Ishikawa (cell line): ENCODE results near the gene JPH3.

Experiments used
- CEBPB ChIP-seq: IDR thresholded peaks from 2 replicates; pipeline ENCODE4 v1.6.1; 2012
- CREB1 ChIP-seq: IDR thresholded peaks from 2 replicates; pipeline ENCODE4 v1.6.1; 2012; ENCODE audit warnings: low read depth
- EGR1 ChIP-seq: IDR thresholded peaks from 2 replicates; pipeline ENCODE4 v1.6.1; 2012
- EP300 ChIP-seq: IDR thresholded peaks from 2 replicates; pipeline ENCODE4 v1.6.1; 2012; ENCODE audit warnings: borderline replicate concordance
- FOXM1 ChIP-seq: IDR thresholded peaks from 2 replicates; pipeline ENCODE4 v1.6.1; 2012; ENCODE audit warnings: low read depth, borderline replicate concordance
- MAX ChIP-seq: IDR thresholded peaks from 2 replicates; pipeline ENCODE4 v1.6.1; 2012
- NFIC ChIP-seq: IDR thresholded peaks from 2 replicates; pipeline ENCODE4 v1.6.1; 2012
- RAD21 ChIP-seq: IDR thresholded peaks from 2 replicates; pipeline ENCODE4 v1.6.1; 2012; ENCODE audit warnings: low read depth
- TAF1 ChIP-seq: IDR thresholded peaks from 2 replicates; pipeline ENCODE4 v1.6.1; 2012; ENCODE audit warnings: low read depth, mild to moderate bottlenecking
- TCF12 ChIP-seq: IDR thresholded peaks from 2 replicates; pipeline ENCODE4 v1.6.1; 2012; ENCODE audit warnings: low read depth
- TEAD4 ChIP-seq: IDR thresholded peaks from 2 replicates; pipeline ENCODE4 v1.6.1; 2012
- USF1 ChIP-seq: IDR thresholded peaks from 2 replicates; pipeline ENCODE4 v1.6.1; 2012
- YY1 ChIP-seq: IDR thresholded peaks from 2 replicates; pipeline ENCODE4 v1.6.1; 2012; ENCODE audit warnings: low read depth
- ZBTB7A ChIP-seq: IDR thresholded peaks from 2 replicates; pipeline ENCODE4 v1.6.1; 2012; ENCODE audit warnings: low read depth
- TF ChIP-seq, protein P1 (sequence below): IDR thresholded peaks from 2 replicates; pipeline ENCODE4 v1.6.1; 2012; ENCODE audit warnings: low read depth, mild to moderate bottlenecking

The JPH3 gene

GRCh38 chr16:87698676-87699199, 96.4 kb downstream of the JPH3 start:
- no peak for TF ChIP-seq TAF1
- TF ChIP-seq TCF12 = no peak
- TF ChIP-seq TEAD4 = no peak
- no peak for TF ChIP-seq YY1
- no peak for TF ChIP-seq EP300
- TF ChIP-seq MAX = no peak
- TF ChIP-seq, protein P1, sequence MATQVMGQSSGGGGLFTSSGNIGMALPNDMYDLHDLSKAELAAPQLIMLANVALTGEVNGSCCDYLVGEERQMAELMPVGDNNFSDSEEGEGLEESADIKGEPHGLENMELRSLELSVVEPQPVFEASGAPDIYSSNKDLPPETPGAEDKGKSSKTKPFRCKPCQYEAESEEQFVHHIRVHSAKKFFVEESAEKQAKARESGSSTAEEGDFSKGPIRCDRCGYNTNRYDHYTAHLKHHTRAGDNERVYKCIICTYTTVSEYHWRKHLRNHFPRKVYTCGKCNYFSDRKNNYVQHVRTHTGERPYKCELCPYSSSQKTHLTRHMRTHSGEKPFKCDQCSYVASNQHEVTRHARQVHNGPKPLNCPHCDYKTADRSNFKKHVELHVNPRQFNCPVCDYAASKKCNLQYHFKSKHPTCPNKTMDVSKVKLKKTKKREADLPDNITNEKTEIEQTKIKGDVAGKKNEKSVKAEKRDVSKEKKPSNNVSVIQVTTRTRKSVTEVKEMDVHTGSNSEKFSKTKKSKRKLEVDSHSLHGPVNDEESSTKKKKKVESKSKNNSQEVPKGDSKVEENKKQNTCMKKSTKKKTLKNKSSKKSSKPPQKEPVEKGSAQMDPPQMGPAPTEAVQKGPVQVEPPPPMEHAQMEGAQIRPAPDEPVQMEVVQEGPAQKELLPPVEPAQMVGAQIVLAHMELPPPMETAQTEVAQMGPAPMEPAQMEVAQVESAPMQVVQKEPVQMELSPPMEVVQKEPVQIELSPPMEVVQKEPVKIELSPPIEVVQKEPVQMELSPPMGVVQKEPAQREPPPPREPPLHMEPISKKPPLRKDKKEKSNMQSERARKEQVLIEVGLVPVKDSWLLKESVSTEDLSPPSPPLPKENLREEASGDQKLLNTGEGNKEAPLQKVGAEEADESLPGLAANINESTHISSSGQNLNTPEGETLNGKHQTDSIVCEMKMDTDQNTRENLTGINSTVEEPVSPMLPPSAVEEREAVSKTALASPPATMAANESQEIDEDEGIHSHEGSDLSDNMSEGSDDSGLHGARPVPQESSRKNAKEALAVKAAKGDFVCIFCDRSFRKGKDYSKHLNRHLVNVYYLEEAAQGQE = no peak
- no peak for TF ChIP-seq NFIC
- TF ChIP-seq ZBTB7A = no peak
- TF ChIP-seq EGR1 = no peak
- no peak for TF ChIP-seq FOXM1
- TF ChIP-seq CEBPB = no peak
- no peak for TF ChIP-seq CREB1
- TF ChIP-seq USF1 = no peak
- TF ChIP-seq RAD21 = no peak

GRCh38 chr16:87700406-87701077, 98.2 kb downstream of the JPH3 start:
- no peak for TF ChIP-seq EGR1
- no peak for TF ChIP-seq USF1
- no peak for TF ChIP-seq FOXM1
- TF ChIP-seq EP300 = no peak
- no peak for TF ChIP-seq ZBTB7A
- no peak for TF ChIP-seq YY1
- TF ChIP-seq MAX = no peak

DNA sequence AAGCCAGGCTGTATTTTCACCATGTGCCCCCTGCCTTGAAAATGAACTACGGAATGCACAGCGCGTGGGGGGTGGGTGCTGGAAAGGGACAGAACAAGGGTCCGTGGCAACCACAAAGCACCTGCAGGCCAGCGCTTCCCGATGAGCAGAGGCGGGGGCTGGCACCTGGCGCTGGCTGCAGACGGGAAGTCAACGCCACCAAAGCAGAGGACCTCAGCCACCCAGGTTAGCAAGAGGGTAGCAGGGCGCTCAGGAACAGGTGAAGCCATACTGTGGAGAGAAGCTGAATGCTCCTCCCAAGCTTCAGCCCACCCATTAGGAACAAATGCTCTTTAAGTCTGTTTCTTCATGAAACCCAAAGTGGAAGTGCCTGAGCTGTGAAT, 98.8 kb downstream of the JPH3 start:
- no peak for TF ChIP-seq MAX
- TF ChIP-seq YY1 = no peak
- TF ChIP-seq TCF12 = no peak
- TF ChIP-seq USF1 = no peak
- no peak for TF ChIP-seq EGR1
- TF ChIP-seq NFIC = no peak
- TF ChIP-seq TEAD4 = no peak
- no peak for TF ChIP-seq CEBPB
- no peak for TF ChIP-seq EP300

DNA sequence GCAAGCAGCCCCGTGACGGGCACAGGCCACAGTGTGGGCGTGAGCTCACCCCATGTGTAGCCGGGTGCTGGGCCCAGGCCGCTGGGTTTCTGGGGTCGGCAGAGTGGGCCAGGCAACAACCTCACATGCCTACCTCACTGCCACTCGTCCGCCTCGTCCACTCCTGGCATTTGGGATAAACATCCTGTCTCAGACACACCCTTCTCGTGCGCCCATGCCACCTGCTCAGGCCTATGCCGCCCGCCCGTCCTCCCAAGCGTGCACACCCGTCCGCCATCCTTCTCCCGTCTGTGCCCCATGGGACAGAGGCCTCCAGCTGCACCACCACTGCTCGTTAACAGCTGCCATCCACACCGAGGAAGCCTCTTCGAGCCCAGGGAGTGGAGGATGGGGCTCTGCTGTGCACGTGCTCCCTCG, 99.2 kb downstream of the JPH3 start:
- no peak for TF ChIP-seq EGR1
- TF ChIP-seq MAX = no peak
- no peak for TF ChIP-seq TCF12
- no peak for TF ChIP-seq USF1
- no peak for TF ChIP-seq RAD21
- no peak for TF ChIP-seq YY1
- no peak for TF ChIP-seq NFIC
- no peak for TF ChIP-seq EP300
- TF ChIP-seq, protein P1 = no peak
- no peak for TF ChIP-seq TEAD4
- TF ChIP-seq CREB1 = no peak
- no peak for TF ChIP-seq FOXM1
- no peak for TF ChIP-seq CEBPB
- no peak for TF ChIP-seq TAF1
- no peak for TF ChIP-seq ZBTB7A

DNA sequence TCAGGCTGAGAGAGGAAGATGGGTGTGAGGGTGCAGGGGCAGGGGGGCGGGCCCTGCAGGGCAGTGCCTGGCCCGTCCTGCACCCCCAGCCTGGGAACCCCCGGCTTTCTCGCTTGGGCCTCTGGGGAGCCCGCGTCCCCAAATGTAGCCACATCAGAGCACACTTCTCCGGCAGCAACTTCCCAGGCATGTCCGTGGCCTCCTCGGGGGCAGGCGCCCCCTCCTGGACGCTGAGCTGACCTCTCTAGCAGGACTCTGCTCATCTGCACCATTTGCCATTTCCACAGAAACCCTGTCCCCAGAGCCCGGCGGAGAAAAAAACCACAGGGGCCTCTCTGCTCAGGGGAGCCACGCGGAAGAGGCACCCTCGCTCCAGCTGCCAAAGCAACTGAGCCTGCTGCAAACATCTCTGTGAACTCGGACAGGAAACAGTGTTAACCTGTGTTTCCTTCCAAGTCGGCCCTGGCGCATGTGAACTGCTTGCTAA, 100.1 kb downstream of the JPH3 start:
- TF ChIP-seq NFIC = no peak
- TF ChIP-seq FOXM1 = no peak
- no peak for TF ChIP-seq ZBTB7A
- TF ChIP-seq EGR1 = no peak
- TF ChIP-seq TEAD4 = no peak
- TF ChIP-seq, protein P1 = no peak
- TF ChIP-seq MAX = no peak
- TF ChIP-seq USF1 = no peak
- TF ChIP-seq RAD21 = no peak
- TF ChIP-seq YY1 = no peak
